C4-2B (cell line): ENCODE measurements around the gene ZBED4.

Source experiments
- ZFX ChIP-seq: fragments of 450-650 bp; IDR thresholded peaks from 2 replicates; pipeline ENCODE4 v1.6.1; 2017
- TF ChIP-seq, protein P1 (sequence below): fragments of 450-650 bp; conservative IDR thresholded peaks from 2 replicates; pipeline ENCODE4 v1.5.1; 2017; ENCODE audit warnings: mild to moderate bottlenecking

DNA sequence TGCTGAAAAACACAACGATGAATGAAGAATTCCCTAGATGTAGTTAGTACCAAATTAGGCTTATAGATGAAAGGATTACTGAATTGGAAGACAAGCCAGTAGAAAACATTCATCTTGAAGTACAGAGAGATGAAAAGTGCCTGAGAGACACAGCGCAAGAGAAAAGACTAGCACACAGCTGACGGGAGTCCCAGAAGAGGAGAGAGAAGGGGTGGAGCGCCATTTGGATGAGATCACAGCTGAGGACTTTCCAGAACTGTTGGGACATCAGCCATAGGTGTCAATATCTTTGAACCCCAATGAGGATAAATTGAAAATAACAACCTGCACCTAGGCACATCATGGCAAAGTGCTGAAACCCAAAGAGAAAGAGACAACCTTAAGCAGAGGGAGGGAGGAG lies 39.4 kb downstream of the ZBED4 start:
- TF ChIP-seq, protein P1, sequence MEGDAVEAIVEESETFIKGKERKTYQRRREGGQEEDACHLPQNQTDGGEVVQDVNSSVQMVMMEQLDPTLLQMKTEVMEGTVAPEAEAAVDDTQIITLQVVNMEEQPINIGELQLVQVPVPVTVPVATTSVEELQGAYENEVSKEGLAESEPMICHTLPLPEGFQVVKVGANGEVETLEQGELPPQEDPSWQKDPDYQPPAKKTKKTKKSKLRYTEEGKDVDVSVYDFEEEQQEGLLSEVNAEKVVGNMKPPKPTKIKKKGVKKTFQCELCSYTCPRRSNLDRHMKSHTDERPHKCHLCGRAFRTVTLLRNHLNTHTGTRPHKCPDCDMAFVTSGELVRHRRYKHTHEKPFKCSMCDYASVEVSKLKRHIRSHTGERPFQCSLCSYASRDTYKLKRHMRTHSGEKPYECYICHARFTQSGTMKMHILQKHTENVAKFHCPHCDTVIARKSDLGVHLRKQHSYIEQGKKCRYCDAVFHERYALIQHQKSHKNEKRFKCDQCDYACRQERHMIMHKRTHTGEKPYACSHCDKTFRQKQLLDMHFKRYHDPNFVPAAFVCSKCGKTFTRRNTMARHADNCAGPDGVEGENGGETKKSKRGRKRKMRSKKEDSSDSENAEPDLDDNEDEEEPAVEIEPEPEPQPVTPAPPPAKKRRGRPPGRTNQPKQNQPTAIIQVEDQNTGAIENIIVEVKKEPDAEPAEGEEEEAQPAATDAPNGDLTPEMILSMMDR, result no peak
- TF ChIP-seq ZFX, result no peak
